GM21381 (cell line): ENCODE data around the gene ATP13A3.

ENCODE experiments used
- ATAC-seq: cut with Tn5 transposase; IDR thresholded peaks from one replicate; pipeline ENCODE4 v1.9.1; 2021; ENCODE audit warnings: mild to moderate bottlenecking, moderate library complexity; ENCODE audit not compliant: unreplicated experiment

The ATP13A3 gene

GRCh38 chr3:194476784-194477183 lies 10.0 kb downstream of the ATP13A3 start:
- ATAC-seq = no peak

- ATAC-seq = no peak
Observed at GRCh38 chr3:194475978-194476377, 10.8 kb downstream of the ATP13A3 start.

- ATAC-seq = no peak
Observed at GRCh38 chr3:194475138-194475932, 11.5 kb downstream of the ATP13A3 start.

DNA sequence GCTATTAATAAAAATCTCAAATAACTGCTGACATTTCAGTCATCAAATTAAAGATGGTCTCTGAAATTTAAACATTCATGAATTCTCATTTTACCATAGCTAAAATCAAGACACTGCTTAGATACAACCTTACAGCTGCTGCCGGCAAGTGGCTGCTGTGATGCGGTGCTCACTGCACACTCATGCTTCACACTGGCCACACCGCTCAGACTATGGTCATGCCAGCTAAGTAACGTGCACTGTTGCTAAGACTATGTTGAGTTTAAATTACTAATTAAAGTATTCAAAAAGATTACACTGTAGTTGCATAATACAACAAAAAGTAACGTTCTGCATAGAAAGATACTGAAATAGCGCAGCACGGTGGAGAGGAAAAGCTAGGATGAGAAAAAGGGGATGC lies 12.1 kb downstream of the ATP13A3 start:
- no peak for ATAC-seq

- ATAC-seq = peak; percentile 59
Observed at GRCh38 chr3:194472290-194472920, 14.4 kb downstream of the ATP13A3 start.

- peak; percentile 24 for ATAC-seq
Observed at GRCh38 chr3:194471863-194472262, 14.9 kb downstream of the ATP13A3 start.

GRCh38 chr3:194470615-194471014 lies 16.2 kb downstream of the ATP13A3 start:
- no peak for ATAC-seq

DNA sequence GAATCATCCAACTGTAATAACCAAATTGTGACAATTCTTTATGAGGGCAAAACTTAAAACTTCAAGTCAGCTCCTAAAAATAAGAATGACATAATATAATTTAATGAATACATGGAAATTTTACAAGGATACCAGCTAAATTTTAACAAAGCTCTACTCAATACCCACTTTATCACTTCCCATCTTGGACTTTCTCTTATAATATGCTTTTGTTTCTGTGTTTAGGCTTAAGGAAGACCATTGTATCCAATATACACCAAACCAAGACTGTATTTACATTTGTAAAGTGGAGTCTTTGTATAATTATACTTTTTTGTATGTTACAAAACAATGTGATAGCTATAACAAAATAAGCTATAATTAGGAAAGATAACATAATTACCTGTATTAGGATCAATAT lies 16.8 kb downstream of the ATP13A3 start:
- ATAC-seq = no peak

GRCh38 chr3:194468086-194468485 lies 18.7 kb downstream of the ATP13A3 start:
- ATAC-seq = no peak

DNA sequence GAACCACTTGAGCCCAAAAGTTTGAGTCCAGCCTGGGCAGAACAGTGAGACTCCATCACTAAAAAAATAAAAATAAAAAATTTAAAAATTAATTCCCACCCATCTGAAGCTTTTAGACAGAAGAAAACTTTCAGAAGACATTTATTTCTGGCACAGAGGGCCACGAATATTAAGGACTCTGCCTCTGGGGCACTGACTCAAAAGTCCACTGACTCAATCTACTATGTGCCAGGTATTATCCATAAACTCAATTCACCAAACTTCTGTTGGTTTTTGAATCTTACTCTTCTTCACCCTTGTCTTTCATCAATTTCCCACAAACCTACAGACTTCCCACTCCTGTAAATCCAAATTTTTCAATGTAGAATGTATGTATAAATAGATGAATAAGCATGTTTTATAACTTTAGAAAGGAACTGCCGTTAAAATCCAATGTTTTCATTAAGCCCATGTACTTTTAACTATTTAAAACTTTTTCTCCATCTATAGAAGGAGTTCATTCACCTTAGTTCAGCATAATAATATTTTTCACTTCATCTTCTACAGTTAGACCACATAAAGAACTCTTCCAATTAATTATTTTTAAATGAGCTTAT lies 19.9 kb downstream of the ATP13A3 start:
- ATAC-seq = no peak

DNA sequence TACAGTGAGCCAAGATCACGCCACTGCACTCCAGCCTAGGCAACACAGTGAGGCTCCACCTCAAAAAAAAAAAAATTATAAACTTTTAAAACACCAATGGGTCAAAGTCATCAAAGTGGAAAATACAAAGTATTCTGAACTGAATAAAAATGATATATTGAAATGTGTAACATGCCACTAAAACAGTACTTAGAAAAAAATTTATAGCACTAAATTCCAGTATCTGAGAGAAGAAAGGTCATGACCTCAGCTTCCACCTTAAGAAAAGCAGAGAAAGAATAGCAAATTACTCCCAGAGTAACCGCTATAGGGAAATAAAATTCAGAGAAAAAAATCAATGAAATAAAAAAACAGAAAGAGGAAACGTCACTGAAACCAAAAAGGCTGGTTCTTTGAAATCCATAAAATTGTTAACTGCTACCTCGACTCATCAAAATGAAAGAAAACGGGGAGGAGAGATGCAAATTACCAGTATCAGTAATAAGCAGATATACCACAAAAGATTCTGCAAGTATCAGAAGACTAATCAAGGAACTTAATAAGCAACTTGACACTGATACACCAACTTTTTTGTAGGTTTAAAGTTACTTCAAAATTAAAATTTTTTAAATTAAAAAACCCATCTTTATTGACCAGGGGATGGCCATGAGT lies 20.8 kb downstream of the ATP13A3 start:
- ATAC-seq = peak; percentile 51

GRCh38 chr3:194465246-194465645 lies 21.6 kb downstream of the ATP13A3 start:
- ATAC-seq = no peak

DNA sequence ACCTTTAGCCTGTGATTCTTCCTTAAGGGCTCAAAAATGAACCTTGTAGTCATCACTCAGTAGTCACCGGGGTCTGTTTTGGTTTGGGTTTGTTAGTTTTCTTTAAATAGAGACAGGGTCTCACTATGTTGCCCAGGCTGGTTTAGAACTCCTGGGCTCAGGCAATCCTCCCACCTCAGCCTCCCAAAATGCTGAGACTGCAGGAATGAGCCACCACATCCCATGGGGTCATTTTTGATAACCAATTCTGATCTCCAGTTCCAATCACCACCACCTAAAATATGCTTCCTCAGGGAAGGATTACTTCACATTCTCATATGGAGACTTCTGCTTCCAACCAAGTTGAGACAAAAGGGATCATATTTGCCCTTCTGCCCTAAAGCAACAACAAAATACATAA lies 22.1 kb downstream of the ATP13A3 start:
- no peak for ATAC-seq

GRCh38 chr3:194462936-194463335 lies 23.9 kb downstream of the ATP13A3 start:
- no peak for ATAC-seq

GRCh38 chr3:194460566-194460965 lies 26.2 kb downstream of the ATP13A3 start:
- no peak for ATAC-seq

- ATAC-seq = no peak
Observed at GRCh38 chr3:194458131-194458530, 28.7 kb downstream of the ATP13A3 start.

- no peak for ATAC-seq
Observed at GRCh38 chr3:194455481-194455880, 31.3 kb downstream of the ATP13A3 start.

DNA sequence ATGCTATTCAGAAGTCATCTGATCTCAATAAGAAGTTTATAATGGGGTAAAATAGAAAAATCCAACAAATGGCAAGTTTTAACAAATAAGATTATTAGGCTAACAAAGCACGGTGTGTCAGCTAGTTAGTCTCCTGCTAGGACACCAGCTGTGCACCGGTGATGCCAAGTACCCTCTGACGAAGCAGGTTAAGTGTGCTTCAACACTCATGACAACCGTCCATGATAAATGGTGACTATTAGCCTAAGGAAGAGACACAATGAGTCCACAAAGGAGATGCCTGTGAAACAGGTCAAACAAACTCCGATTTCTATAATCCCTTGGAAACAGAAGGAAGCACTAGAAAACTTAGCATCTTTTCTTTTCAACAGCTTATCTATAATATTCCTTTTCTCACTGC lies 36.5 kb downstream of the ATP13A3 start:
- ATAC-seq = no peak

DNA sequence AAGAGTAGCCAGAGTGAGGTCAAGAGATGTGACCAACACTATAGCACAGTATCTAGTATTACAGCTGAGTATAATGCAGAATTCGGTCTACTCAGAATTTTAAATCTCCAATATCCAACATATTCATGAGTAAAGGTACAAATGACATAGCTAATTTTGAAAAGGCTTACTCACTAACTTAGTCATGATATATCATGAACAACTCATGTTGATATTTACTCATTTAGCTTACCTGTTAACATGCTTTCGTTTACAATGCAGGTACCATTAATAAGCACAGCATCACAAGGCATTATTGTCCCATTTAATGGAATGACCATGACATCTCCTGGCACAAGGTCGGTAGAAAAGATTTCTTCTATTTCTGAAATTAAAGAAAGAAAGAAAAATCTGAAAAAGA lies 36.9 kb downstream of the ATP13A3 start:
- ATAC-seq = no peak

- no peak for ATAC-seq
Observed at GRCh38 chr3:194447657-194448056, 39.1 kb downstream of the ATP13A3 start.

DNA sequence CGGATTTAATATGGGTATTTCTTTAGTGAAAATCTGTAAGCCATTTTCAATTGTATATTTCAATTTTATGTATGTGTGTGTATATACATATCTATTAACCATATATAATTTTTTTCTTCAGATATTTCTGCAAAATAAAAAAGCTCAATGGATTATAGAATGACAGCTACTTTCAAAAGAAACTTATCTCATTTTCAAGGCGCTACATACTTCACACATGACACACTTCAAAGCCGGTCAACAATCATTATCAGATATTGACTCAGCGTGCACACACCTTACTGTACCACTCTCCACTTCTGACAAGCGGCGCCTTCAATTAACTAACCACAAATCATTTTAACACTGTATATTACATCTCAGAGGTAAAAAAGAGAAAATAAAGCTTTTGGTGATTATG lies 39.6 kb downstream of the ATP13A3 start:
- no peak for ATAC-seq

GRCh38 chr3:194446754-194447153 lies 40.0 kb downstream of the ATP13A3 start:
- ATAC-seq = no peak
